ENCODE results near the gene SLC35E2B.

Gene SLC35E2B

GRCh38 chr1:1671365-1672119 is 21.1 kb downstream of the SLC35E2B start:
- Histone ChIP-seq H3K36me3 (replicated peaks; ENCODE audit: low read depth, low read length) (peaks cover 15% of the 10 kb centered on the region), H2AFZ (ENCODE audit: low read depth, low read length) (no peak overlapping the region), H3K79me2 (ENCODE audit: low read length) (no peaks in the 10 kb centered on the region), H3K9me3 (ENCODE audit: insufficient read depth, low read length) (no peaks in the 10 kb centered on the region), H3K27ac (ENCODE audit: low read length) (no peak overlapping the region), H3K4me2 (ENCODE audit: low read length) (no peak overlapping the region), H3K9ac (ENCODE audit: low read length) (no peak overlapping the region), H3K4me3 (ENCODE audit: low read length) (no peak overlapping the region), H3K27me3 (ENCODE audit: low read depth, low read length) (no peaks in the 10 kb centered on the region), H3K4me1 (ENCODE audit: low read length) (no peaks in the 10 kb centered on the region), H4K20me1 (ENCODE audit: insufficient read depth, low read length) (no peaks in the 10 kb centered on the region)
- TF ChIP-seq EZH2phosphoT487 (IDR thresholded peaks at IDR 0.05; ENCODE audit: low read depth), result no peak
- TF ChIP-seq CTCF (IDR thresholded peaks at IDR 0.05; ENCODE audit: low read depth, low read length), result no peak

GRCh38 chr1:1670866-1671265 is 21.7 kb downstream of the SLC35E2B start:
- no peak overlapping the region for H3K9ac ChIP-seq (ENCODE audit: low read length)
- no peaks in the 10 kb centered on the region for H3K27me3 ChIP-seq (ENCODE audit: low read depth, low read length)
- H3K79me2 ChIP-seq (ENCODE audit: low read length), result no peaks in the 10 kb centered on the region
- TF ChIP-seq EZH2phosphoT487 (IDR thresholded peaks at IDR 0.05; ENCODE audit: low read depth) (no peak), CTCF (IDR thresholded peaks at IDR 0.05; ENCODE audit: low read depth, low read length) (no peak)
- no peaks in the 10 kb centered on the region for H3K9me3 ChIP-seq (ENCODE audit: insufficient read depth, low read length)
- no peak overlapping the region for H3K4me3 ChIP-seq (ENCODE audit: low read length)
- peaks cover 21% of the 10 kb centered on the region for H3K36me3 ChIP-seq (replicated peaks; ENCODE audit: low read depth, low read length)
- H4K20me1 ChIP-seq (ENCODE audit: insufficient read depth, low read length), result no peaks in the 10 kb centered on the region
- H2AFZ ChIP-seq (ENCODE audit: low read depth, low read length), result no peak overlapping the region
- H3K4me2 ChIP-seq (ENCODE audit: low read length), result no peak overlapping the region
- no peak overlapping the region for H3K27ac ChIP-seq (ENCODE audit: low read length)
- no peaks in the 10 kb centered on the region for H3K4me1 ChIP-seq (ENCODE audit: low read length)

GRCh38 chr1:1669468-1670440 is 22.8 kb downstream of the SLC35E2B start:
- H3K4me3 ChIP-seq (ENCODE audit: low read length), result no peak overlapping the region
- H3K4me1 ChIP-seq (ENCODE audit: low read length), result no peaks in the 10 kb centered on the region
- no peak overlapping the region for H3K27ac ChIP-seq (ENCODE audit: low read length)
- H3K79me2 ChIP-seq (ENCODE audit: low read length), result no peaks in the 10 kb centered on the region
- H2AFZ ChIP-seq (ENCODE audit: low read depth, low read length), result no peak overlapping the region
- no peaks in the 10 kb centered on the region for H4K20me1 ChIP-seq (ENCODE audit: insufficient read depth, low read length)
- H3K27me3 ChIP-seq (ENCODE audit: low read depth, low read length), result no peaks in the 10 kb centered on the region
- H3K36me3 ChIP-seq (replicated peaks; ENCODE audit: low read depth, low read length), result peaks cover 31% of the 10 kb centered on the region
- TF ChIP-seq CTCF (IDR thresholded peaks at IDR 0.05; ENCODE audit: low read depth, low read length), result no peak
- no peak for TF ChIP-seq EZH2phosphoT487 (IDR thresholded peaks at IDR 0.05; ENCODE audit: low read depth)
- no peak overlapping the region for H3K9ac ChIP-seq (ENCODE audit: low read length)
- H3K9me3 ChIP-seq (ENCODE audit: insufficient read depth, low read length), result no peaks in the 10 kb centered on the region
- H3K4me2 ChIP-seq (ENCODE audit: low read length), result no peak overlapping the region

- H3K36me3 ChIP-seq (replicated peaks; ENCODE audit: low read depth, low read length), result peaks cover 26% of the 10 kb centered on the region
- no peaks in the 10 kb centered on the region for H3K4me1 ChIP-seq (ENCODE audit: low read length)
- H3K4me3 ChIP-seq (ENCODE audit: low read length), result no peak overlapping the region
- H3K9ac ChIP-seq (ENCODE audit: low read length), result no peak overlapping the region
- H3K4me2 ChIP-seq (ENCODE audit: low read length), result no peak overlapping the region
- H3K79me2 ChIP-seq (ENCODE audit: low read length), result no peaks in the 10 kb centered on the region
- no peak overlapping the region for H3K27ac ChIP-seq (ENCODE audit: low read length)
- H3K9me3 ChIP-seq (ENCODE audit: insufficient read depth, low read length), result no peaks in the 10 kb centered on the region
- no peak overlapping the region for H2AFZ ChIP-seq (ENCODE audit: low read depth, low read length)
- H3K27me3 ChIP-seq (ENCODE audit: low read depth, low read length), result no peaks in the 10 kb centered on the region
- no peaks in the 10 kb centered on the region for H4K20me1 ChIP-seq (ENCODE audit: insufficient read depth, low read length)
- TF ChIP-seq EZH2phosphoT487 (IDR thresholded peaks at IDR 0.05; ENCODE audit: low read depth) (no peak), CTCF (IDR thresholded peaks at IDR 0.05; ENCODE audit: low read depth, low read length) (no peak)
Observed at GRCh38 chr1:1666526-1666925, 26.1 kb downstream of the SLC35E2B start.

Data from OCI-LY3 (cell line).